Right kidney (tissue), 1 donor: Measurements from ENCODE around the gene RSPH3.
"Not testable (repeated sequence)": the region's sequence is repeated elsewhere in the genome, so short reads cannot be mapped to it uniquely, and the experiment has no call there.

Experiments used
- DNase-seq: peaks from one replicate; pipeline ENCODE4 v3.0.0-alpha.2; 2016

Gene RSPH3

GRCh38 chr6:159031846-159032245, 31.8 kb upstream of the RSPH3 start:
- no peak for DNase-seq

DNA sequence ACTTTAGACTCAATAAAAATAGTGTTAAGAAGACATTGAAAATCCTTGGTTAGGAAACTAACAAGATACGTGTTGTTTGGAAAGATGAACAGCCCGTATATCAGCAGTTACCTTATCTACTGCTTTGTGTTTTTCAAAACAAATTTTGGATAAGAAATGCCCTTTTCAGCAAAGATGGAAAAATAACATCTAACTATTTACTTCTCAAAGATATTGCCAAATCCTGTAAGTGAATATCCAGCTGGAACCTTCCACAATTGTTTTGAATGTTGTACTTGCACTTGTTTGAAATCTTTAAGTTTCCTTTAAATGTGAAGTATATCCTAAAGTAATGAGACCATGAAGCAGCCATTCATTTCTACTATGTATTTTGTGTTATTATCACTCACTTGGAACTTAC, 30.2 kb upstream of the RSPH3 start:
- no peak for DNase-seq

GRCh38 chr6:159025224-159025623, 25.2 kb upstream of the RSPH3 start:
- DNase-seq: not testable (repeated sequence)

GRCh38 chr6:159023893-159024292, 23.9 kb upstream of the RSPH3 start:
- no peak for DNase-seq

GRCh38 chr6:159020011-159020410, 20.0 kb upstream of the RSPH3 start:
- no peak for DNase-seq

- no peak for DNase-seq
These were observed 18.0 kb upstream of the RSPH3 start for GRCh38 chr6:159017757-159018559.

GRCh38 chr6:159014406-159014805, 14.4 kb upstream of the RSPH3 start:
- no peak for DNase-seq

GRCh38 chr6:159013229-159013628, 13.2 kb upstream of the RSPH3 start:
- DNase-seq: no peak

DNA sequence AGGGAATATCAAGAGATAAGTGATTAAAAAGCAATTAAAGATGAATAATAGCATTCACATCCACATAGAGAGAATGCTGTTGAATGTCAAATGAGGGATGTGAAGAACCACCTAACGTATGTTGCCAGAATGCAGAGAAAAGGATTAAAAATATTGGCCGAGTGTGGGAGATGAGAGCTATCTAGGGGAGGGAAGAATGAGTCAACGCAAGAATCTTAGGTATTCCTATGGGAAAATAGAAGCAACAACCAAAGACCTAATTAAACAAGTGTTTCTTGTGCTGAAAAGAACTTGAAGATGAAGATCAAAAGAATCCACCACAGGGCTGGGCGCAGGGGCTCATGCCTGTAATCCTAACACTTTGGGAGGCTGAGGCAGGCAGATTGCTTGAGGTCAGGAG, 12.2 kb upstream of the RSPH3 start:
- DNase-seq: no peak

- not testable (repeated sequence) for DNase-seq
These were observed 10.1 kb upstream of the RSPH3 start for GRCh38 chr6:159010037-159010612.

DNA sequence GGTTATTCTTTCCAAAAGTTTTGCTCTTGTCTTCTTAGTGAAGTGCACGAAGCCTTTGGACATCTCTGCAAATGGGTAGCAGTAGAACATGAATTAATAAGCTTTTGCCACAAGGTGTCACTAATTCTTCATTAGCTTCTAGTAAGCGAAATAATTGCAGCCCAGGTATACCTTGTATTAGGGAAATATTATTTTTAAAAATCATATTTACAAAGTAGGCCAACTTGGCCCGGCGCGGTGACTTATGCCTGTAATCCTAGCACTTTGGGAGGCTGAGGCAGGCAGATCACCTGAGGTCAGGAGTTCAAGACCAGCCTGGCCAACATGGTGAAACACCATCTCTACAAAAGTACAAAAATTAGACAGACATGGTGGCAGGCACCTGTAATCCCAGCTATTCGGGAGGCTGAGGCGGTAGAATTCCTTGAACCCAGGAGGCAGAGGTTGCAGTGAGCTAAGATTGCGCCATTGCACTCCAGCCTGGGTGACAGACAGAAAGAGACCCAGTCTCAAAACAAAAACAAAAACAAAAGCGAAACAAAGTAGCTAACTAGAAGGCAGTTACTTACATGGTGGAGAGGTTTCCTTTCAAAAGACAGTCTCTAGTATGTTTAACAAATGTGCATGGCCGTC, 8.8 kb upstream of the RSPH3 start:
- DNase-seq: no peak

- DNase-seq: no peak
These were observed 7.5 kb upstream of the RSPH3 start for GRCh38 chr6:159007510-159007909.

DNA sequence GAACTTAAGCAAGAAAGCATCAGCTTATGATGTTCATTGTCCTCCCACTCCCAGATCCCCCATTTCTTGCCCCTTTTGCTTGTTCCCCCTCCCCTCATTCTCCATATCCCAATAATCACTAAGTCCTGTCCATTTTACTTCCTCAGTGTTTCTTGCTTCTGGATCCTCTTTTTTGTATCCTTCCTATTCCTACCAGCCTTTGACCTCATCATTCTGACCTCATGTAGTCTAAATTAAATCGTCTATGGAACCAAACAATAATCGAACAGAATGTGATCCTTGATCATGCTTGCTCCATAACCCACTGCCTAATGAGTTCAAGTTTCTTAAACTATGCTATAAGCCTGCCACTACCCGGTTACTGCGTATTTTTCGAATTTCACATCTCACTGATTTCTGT, 5.4 kb upstream of the RSPH3 start:
- DNase-seq: no peak

- DNase-seq: no peak
These were observed 4.6 kb upstream of the RSPH3 start for GRCh38 chr6:159004592-159004991.

DNA sequence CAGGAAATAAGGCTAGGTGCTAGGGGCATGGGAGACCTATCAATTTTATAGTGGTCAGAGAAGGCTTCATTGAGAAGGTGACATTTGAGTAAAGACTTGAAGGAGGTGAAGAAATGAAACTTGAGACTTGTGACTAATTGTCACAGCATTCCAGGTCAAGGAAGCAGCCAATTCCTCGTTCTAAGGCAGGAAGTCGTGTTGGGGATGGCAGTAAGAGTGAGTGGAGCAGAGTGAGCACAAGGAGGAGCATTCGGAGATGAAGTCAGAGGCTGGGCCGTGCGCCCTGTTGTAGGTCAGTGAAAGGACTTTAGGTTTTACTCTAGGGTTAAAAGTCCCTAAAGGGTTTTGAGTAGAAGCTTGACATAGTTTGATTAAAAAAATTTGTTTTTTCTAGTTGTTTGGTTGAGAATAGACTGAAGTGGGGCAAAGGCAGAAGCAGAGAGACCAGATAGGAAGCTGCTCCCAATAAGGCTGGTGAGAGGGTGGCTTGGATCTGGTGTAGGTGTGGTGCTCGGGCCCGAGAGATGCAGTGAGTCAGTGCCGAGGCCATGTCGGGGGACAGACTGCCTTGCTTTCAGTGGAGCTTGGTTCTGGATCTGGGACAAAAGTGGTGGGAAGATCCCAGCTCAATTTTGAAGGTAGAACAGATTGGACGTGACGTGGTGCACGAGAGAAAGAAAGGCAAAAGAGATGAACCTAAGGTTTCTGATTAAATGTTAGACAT, 2.6 kb upstream of the RSPH3 start:
- DNase-seq: no peak

- no peak for DNase-seq
These were observed 792 bp downstream of the RSPH3 start for GRCh38 chr6:158999154-158999665.

DNA sequence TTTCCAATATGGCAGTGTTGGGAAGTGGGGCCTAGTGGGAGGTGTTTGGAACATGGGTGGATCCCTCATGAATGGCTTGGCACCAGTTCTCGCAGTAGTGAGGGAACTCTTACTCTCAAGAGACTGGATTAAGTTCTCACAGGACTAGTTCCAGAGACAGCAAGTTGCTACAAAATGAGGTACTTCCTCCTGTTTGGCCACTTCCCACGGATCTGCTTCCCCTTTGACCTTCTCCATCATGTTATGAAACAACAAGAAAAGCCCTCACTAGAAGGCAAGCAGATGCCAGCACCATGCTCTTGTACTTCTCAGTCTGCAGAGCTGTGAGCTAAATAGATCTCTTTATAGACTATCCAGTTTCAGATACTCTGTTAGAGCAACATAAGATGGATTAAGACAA, 3.1 kb downstream of the RSPH3 start:
- DNase-seq: no peak

DNA sequence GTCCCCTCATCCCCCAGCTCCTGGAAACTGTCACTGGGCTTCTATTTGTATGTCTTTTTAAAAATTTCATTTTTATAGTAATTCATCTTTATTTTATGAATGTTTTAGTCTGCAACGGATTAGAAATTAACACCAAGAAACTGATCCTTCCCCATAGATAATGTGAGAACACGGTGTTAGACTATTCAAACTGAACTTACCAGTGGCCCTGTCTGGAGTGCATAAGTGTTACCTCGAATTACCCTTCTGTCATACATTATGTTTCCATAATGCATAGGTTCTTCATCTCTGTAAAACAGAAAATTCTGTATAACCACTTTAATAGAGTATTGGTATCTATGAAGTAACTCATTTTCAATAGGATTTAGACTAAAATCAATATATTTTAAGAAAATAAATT, 6.4 kb downstream of the RSPH3 start:
- DNase-seq: no peak

- no peak for DNase-seq
These were observed 8.8 kb downstream of the RSPH3 start for GRCh38 chr6:158991017-158991723.

DNA sequence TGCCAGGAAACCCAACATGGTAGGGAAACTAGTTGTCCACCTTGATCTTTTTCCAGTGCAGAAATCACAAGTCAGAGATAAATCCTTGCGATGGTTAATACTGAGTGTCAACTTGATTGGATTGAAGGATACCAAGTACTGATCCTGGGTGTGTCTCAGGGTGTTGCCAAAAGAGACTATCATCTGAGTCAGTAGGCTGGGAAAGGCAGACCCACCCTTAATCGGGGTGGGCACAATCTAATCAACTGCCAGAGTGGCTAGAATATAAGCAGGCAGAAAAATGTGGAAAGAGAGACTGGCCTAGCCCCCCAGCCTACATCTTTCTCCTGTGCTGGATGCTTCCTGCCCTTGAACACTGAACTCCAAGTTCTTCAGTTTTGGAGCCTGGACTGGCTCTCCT, 10.3 kb downstream of the RSPH3 start:
- not testable (repeated sequence) for DNase-seq

DNA sequence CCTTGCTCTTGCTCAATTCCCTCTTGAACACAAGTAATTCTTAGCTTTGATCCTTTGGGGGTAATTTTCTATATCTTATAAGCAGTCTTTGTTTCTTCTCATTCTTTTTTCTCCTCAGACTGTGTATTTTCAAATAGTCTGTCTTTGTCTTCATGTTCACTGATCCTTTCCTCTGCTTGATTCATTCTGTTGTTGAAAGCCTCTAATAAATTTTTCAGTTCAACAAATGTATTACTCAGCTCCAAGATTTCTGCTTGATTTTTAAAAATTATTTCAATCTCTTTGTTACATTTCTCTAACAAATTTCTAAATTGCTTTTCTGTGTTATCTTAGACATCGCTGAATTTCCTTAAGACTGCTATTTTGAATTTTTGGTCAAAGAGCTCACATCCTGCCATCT, 11.5 kb downstream of the RSPH3 start:
- no peak for DNase-seq

DNA sequence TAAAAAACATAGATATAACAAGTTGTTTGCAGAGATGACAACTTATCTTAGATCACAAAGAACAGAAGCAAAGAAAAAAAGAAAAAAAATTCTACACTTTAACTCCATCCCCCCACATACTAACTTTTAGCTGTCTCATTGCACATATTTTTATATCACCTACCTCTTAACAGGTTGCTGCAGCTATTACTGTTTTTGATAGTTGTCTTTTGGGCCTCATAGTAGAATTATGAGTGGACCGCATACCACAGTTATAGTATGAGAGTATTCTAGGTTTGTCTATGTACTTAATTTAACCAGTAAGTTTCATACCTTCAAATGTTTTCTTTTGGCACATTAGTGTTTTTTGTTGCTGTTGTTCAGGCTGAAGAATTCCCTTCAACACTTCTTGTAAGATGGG, 12.3 kb downstream of the RSPH3 start:
- no peak for DNase-seq
